IPS-20b (cell line): ENCODE results near the gene MED13L.

Experiments
- H3K27ac ChIP-seq: one replicate; pipeline ENCODE4 v1.5.1; 2013; ENCODE audit warnings: low read length
- H3K27me3 ChIP-seq: 2 replicates; pipeline ENCODE4 v1.6.1; 2013; ENCODE audit warnings: mild to moderate bottlenecking, low read length, inconsistent platforms; ENCODE audit not compliant: insufficient read depth
- H3K36me3 ChIP-seq: 2 replicates; pipeline ENCODE4 v1.6.1; 2013; ENCODE audit warnings: low read depth, mild to moderate bottlenecking, inconsistent platforms, low read length, moderate library complexity; ENCODE audit not compliant: insufficient read depth
- H3K4me1 ChIP-seq: 2 replicates; pipeline ENCODE4 v1.6.1; 2013; ENCODE audit warnings: mild to moderate bottlenecking, control low read depth, inconsistent platforms, low read length, moderate library complexity; ENCODE audit not compliant: insufficient read depth
- H3K4me3 ChIP-seq: 2 replicates; pipeline ENCODE4 v1.5.1; 2013; ENCODE audit warnings: mild to moderate bottlenecking, low read length, inconsistent platforms
- H3K9ac ChIP-seq: 2 replicates; pipeline ENCODE4 v1.6.1; 2013; ENCODE audit warnings: low read depth, mild to moderate bottlenecking, inconsistent platforms, low read length, moderate library complexity
- H3K9me3 ChIP-seq: 2 replicates; pipeline ENCODE4 v1.6.1; 2013; ENCODE audit warnings: mild to moderate bottlenecking, low read depth, low read length, inconsistent platforms; ENCODE audit not compliant: insufficient read depth

MED13L gene

DNA sequence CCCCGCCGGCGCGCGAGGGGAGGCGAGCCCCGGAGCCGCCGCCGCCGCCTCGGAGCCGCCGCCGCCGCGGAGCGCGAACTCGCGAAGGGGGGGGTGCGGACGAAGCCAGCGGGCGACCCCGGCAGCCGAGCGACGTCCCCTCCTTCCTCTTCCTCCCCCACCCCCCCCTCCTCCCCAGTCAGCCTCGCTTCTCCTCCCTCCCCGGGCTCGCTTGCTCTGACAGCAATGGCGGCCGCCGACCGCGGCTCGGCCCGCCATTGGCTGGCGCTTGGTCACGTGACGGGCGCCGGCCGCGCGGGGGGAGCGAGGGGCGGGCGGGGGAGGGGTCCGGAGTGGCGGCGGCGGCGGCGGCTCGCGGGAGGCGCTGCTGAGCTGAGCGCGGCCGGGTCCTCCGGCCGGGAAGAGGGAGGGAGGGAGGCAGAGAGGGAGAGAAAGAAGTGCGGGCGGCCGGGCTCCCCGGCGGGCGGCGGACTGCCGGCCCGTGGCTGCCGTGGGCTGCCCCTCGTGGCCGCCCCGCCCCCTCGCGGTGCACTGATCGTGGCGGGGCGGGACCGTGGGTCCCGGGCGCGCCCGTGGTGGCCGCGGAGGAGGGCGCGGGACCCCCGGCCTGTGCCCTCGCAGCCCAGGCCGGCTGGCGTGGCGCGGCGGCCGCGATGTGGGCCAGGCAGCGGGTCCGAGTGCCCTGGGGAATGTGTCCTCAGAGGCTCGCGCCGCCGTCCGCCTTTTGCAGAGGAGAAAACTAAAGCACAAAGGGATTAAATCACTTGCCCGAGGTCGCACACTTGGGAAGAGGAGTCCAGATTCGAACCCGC, at the start of gene MED13L:
MED13L (minus strand) TSS at position 227 of the 812 bp plus-strand sequence. CDS start 562 bp downstream, outside the sequence.
- Histone ChIP-seq H3K27ac (no peak within 1 kb of the TSS), H3K4me1 (peaks cover 20% of the 10 kb centered on the region), H3K9me3 (no peaks in the 10 kb centered on the region), H3K4me3 (peak within 1 kb of the TSS; percentile 93), H3K27me3 (peaks cover 7% of the 10 kb centered on the region; the same call in 1 of the 2 replicates), H3K9ac (peak within 1 kb of the TSS; percentile 93), H3K36me3 (no peaks in the 10 kb centered on the region)

DNA sequence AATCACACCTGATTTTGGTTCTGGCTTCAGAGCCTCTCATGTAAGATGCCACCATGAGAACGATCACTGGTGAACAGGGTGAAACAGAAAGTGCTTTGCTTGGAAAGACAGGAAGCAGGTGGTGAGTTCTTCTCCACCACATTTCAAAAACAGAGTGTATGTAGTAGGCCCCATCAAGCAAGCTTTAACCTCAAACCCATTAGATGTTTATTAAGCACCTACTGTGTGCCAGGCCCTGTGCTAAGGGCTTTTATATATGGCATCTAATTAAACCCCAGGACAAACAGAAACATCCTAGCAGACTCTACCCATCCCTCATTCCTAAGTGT, 47.8 kb upstream of the MED13L start:
- H3K27ac ChIP-seq = no peak overlapping the region
- no peak overlapping the region for H3K4me3 ChIP-seq
- no peaks in the 10 kb centered on the region for H3K4me1 ChIP-seq
- no peak overlapping the region for H3K9ac ChIP-seq
- no peaks in the 10 kb centered on the region for H3K9me3 ChIP-seq
- H3K27me3 ChIP-seq = no peaks in the 10 kb centered on the region
- no peaks in the 10 kb centered on the region for H3K36me3 ChIP-seq

DNA sequence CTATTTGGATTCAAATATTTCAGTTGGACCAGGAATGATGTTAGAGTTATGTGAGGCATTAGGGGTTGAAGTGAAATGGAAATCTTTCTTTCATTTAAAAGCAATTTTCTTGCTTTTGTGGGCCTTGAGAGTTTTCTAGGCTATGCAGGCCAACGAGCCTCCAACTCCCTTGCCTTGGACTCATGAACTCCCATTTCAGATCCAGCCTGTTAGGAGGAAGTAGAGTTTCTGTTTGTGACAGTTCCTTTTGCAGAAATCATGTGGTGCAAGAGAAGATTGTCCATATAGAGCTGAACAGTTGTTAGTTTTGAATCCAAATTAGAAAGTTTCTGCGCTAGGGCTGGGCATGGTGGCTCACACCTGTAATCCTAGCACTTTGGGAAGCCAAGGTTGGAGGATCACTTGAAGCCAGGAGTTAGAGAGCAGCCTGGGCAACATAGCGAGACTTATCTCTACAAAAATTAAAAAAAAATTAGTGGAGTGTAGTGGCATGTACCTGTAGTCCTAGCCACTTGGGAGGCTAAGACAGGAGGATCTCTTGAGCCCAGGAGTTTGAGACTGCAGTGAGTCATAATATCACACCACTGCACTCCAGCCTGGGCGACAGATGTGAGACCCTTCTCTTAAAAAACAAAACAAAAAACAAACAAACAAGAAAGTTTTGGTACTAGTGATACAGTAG, 47.3 kb upstream of the MED13L start:
- Histone ChIP-seq H3K4me3 (no peak overlapping the region), H3K27ac (no peak overlapping the region), H3K9me3 (no peaks in the 10 kb centered on the region), H3K36me3 (no peaks in the 10 kb centered on the region), H3K9ac (no peak overlapping the region), H3K4me1 (no peaks in the 10 kb centered on the region), H3K27me3 (no peaks in the 10 kb centered on the region)

DNA sequence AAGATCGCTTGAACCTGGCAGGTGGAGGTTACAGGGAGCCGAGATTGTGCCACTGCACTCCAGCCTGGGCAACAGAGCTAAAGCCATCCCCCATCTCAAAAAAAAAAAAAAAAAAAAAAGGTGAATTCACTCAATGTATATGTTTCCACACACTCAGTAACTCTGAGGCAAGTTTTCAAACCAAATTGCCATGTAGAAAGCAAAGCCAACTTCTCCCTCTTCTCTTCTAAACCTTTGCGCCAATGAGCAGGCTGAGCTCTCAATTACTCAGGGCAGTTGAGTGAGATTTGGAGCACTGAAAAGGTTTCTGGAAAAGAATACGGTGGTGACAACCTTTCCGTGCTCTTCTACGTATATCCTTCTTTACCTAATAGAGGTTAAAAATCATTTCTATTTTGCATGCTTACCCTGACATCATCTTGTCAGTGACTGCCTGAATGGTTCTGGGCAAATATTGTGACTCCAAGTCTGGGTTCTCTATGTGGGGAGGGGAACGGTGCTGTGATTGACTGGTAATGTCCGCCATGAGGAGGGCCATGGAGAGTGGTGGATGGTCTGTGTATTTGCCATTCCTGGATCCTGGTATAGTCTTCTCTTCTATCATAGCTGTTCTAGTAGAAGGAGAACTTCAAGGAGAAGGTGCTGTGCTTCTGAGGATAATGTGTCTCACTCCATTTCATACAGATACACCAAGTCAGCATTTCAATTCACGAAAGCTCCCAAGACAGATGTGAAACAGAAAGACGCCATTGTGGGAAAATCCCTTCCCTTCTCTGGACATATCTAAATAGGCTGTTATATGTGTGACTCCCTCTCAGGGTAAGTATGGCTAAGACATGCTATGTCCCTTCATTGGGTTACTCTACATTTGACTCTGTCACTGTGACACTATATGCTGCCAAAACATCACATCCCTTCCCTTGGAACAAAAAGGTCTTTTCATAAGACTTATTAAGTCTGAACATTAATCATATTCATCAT, 46.2 kb upstream of the MED13L start:
- Histone ChIP-seq H3K9me3 (no peaks in the 10 kb centered on the region), H3K27ac (no peak overlapping the region), H3K9ac (no peak overlapping the region), H3K4me3 (no peak overlapping the region), H3K27me3 (no peaks in the 10 kb centered on the region), H3K36me3 (no peaks in the 10 kb centered on the region), H3K4me1 (no peaks in the 10 kb centered on the region)

DNA sequence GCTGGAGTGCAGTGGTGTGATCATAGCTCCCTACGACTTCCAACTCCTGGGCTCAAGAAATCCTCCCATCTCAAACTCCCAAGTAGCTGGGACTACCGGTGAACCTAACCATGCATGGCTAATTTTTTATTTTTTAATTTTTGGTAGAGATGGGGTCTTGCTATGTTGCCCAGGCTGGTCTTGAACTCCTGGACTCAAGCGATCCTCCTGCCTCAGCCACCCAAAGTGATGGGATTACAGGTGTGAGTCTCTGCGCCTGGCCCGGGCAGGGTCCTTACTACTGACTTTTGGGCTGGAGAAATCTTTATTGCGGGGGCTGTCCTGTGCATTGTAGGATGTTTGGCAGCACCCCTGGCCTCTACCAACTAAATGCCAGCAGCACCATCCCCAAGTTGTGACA, 44.4 kb upstream of the MED13L start:
- Histone ChIP-seq H3K4me1 (no peaks in the 10 kb centered on the region), H3K27me3 (no peaks in the 10 kb centered on the region), H3K9me3 (no peaks in the 10 kb centered on the region), H3K36me3 (no peaks in the 10 kb centered on the region), H3K27ac (no peak overlapping the region), H3K9ac (no peak overlapping the region), H3K4me3 (no peak overlapping the region)

DNA sequence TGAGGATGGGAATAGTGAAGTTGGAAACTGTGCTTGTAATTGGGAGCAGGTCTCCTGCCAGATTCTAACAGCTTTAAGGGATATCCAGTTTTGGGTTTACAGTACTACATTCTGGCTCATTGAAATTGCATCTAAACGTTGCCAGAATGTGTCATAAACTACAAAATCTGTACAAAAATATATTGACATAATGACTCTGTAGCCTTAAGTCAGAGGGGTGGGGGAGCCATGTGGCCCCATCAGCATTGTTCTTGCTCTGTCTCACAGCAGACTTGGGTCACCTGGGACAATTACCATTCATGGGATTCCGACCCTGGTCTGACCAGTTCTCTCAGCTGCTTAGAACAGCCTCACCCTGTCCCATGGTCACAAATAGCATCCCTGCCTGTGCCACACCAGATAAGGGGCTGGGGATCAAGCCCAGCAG, 43.3 kb upstream of the MED13L start:
- Histone ChIP-seq H3K27ac (no peak overlapping the region), H3K4me3 (no peak overlapping the region), H3K27me3 (no peaks in the 10 kb centered on the region), H3K9ac (no peak overlapping the region), H3K9me3 (no peaks in the 10 kb centered on the region), H3K4me1 (no peaks in the 10 kb centered on the region), H3K36me3 (no peaks in the 10 kb centered on the region)

DNA sequence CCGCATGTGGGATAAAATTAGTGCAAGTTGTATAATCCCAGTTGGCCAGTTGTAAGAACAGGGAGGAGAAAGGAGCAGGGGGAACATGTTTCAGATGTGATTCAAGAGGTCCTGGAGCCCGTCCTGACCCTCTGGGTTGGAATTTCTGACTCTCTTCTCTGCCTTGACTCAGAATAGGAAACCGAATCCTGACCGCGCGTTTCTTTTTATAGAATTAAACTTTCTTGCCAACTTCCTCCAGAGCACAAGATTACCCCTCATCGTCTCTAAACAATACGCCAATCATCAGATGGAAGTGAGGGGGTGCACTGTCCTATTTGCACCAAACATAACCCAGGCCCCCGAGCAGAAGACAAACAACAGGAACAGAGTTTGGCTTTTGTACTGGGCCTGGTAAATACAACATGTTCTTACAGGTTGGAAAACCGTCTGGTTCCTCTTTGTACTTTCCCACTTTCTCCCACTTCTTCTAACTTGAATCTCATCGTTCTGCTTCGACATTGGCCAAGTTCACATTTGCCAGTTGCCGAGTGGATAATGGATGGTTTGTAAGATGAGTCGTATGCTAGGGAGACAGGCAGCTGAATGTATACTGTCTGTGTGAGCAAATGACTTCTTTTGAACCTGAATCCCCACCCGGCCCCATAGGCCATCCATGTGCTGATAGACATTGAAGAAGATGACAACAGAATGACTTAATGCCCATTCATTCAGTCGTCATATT, 42.6 kb upstream of the MED13L start:
- Histone ChIP-seq H3K9ac (no peak overlapping the region), H3K9me3 (no peaks in the 10 kb centered on the region), H3K4me3 (no peak overlapping the region), H3K36me3 (no peaks in the 10 kb centered on the region), H3K27me3 (no peaks in the 10 kb centered on the region), H3K4me1 (no peaks in the 10 kb centered on the region), H3K27ac (no peak overlapping the region)

DNA sequence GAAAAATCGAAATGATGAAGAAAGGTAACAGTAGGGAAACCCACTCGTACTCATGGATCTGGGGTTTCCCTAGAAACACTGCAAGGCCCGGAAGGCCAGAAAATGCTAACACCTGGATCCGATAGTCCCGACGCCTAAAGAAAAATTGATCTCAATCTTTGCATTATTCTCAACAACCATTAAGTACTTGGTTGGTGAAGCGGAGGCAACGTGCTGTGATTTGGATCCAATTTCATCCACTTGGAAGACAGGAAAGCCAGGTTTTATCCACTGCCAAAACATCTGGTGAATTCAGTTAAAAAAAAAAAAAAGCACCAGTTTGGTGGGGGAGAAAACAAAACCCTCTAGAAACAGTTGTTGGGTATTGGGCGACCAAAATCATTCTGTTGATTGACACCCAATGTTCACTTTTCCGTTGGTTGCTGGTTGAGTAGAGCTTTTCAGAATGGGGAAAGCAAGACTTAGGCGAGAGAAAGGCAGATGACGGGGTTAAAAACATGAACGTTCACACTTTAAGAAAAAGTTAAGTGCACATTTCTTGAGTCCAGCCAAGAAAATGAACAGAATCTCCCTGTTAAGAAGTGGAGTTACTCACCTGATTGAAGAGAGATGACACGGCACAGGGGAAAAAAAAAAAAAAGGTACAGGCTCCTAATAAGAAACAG, 41.9 kb upstream of the MED13L start:
- Histone ChIP-seq H3K27ac (no peak overlapping the region), H3K9ac (no peak overlapping the region), H3K4me3 (no peak overlapping the region)

DNA sequence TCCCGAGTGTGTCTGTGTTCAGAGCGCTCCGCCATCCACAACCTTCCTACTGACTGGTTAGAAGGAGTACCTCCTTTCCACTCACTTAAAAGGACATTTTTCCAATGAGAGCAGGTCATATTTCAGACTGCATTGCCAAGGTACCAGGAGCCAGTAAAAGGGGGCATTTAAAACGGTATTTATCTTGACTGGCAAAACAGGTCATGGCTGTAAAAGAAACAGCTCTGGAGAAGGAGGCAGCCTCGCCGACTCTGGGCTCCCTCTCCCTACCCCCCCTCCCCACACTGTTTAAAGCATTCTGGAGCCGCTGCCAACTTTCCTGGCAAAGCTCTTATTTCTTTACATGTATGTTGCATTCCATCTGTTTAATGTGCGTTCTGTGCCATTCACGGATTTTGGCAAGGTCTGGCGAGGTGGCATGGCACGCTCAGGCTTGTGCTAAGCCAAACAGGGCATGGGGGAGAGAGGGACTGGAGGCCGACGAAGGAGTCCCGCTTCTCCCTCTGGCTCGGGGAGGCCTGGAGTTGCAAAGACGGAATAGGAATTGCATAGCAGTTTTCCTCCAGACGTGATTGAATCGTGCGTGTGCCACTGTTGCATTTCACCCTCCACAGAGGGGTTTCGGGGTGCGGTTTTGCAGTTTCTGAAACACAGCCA, 41.2 kb upstream of the MED13L start:
- Histone ChIP-seq H3K9ac (no peak overlapping the region), H3K9me3 (no peaks in the 10 kb centered on the region), H3K27ac (no peak overlapping the region), H3K27me3 (no peaks in the 10 kb centered on the region), H3K4me1 (no peaks in the 10 kb centered on the region), H3K4me3 (no peak overlapping the region), H3K36me3 (no peaks in the 10 kb centered on the region)

More for the DNA sequence above, 41.9 kb upstream of the MED13L start:
- H3K27me3 ChIP-seq = no peaks in the 10 kb centered on the region
- H3K4me1 ChIP-seq = no peaks in the 10 kb centered on the region
- H3K36me3 ChIP-seq = no peaks in the 10 kb centered on the region
- no peaks in the 10 kb centered on the region for H3K9me3 ChIP-seq

DNA sequence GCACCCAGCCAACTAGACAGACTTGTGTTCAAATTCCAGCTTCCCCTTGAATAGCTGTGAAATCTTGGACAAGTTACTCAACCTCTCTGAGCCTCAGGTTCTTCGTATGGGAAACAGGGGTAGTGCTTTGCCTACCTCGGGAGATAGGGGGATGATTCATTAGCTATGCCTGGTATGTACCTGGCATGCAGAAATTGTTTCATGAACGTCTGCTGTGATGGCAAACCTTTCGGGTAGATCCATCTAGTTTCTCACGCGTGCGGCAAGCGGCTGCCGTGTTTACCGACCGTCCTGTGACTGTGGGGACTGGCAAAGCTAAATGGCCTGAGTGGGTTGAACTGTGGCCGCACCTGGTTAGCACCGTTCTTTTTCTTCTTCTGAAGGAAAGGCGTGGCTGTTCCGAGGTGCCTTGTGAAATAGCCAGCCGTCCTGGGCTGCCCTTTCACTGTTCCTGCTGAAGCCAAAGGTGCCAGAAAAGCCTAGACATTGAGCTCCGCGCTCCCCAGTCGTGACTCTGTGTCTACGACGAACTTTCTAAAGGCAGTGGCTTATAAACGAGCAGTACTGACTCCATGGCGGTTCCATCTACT, 40.6 kb upstream of the MED13L start:
- H3K9ac ChIP-seq = no peak overlapping the region

More for the DNA sequence above, 40.6 kb upstream of the MED13L start:
- Histone ChIP-seq H3K27ac (no peak overlapping the region), H3K36me3 (no peaks in the 10 kb centered on the region), H3K4me3 (no peak overlapping the region), H3K9me3 (no peaks in the 10 kb centered on the region), H3K4me1 (no peaks in the 10 kb centered on the region), H3K27me3 (no peaks in the 10 kb centered on the region)
